Measurements from ENCODE around the gene OR10A3.

DNA sequence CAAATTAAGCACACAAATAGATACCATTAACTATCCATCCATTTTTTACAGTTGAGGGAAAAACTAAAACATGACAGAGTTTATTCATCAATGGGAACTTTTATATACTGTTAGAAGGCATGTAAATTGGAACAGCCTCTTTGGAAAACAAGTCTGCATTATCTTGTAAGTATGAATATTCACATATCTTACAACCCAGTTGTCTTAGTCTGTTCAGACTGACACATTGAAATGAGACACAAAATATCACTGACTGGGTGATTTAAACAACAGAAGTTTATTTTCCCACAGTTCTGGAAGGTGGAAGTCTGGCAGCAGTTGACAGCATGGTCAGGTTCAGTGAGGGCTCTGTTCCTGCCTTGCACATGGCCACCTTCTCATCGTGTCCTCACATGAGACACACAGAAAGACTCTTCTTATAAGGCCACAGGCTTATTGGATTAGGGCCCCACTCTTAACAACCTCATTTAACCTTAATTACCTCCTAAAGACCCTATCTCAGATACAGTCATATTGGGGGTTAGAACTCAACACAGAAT, 40.2 kb upstream of the OR10A3 start:
- TF ChIP-seq SIN3A (IDR thresholded peaks at IDR 0.05; ENCODE audit: borderline replicate concordance, insufficient read depth, low read length) (no peak), TAF1 (IDR thresholded peaks at IDR 0.05; ENCODE audit: borderline replicate concordance, insufficient read depth, low read length) (no peak)

Measured in PFSK-1 (cell line).